Large intestine (tissue), 3 donors: ENCODE data around the gene LIG1. TPM values are rescaled to one million over a fixed set of nuclear protein-coding genes. Genes with fewer than 3 reads are reported as not detected.
"Not testable (repeated sequence)": the region's sequence is repeated elsewhere in the genome, so short reads cannot be mapped to it uniquely, and the experiment has no call there.

Experiments
- DNase-seq, 2 donors: peaks; one replicate each; pipeline versions ENCODE4 v3.0.0 to v3.0.0-alpha.2; 2013
- H3K27ac ChIP-seq: one replicate; pipeline ENCODE4 v1.5.1; 2013; ENCODE audit warnings: low read length
- H3K27me3 ChIP-seq: 2 replicates; pipeline ENCODE4 v1.6.1; 2013; ENCODE audit warnings: low read length; ENCODE audit not compliant: control insufficient read depth, insufficient read depth
- H3K36me3 ChIP-seq: 2 replicates; pipeline ENCODE4 v1.6.1; 2013; ENCODE audit warnings: low read length; ENCODE audit not compliant: control insufficient read depth, insufficient read depth
- H3K4me1 ChIP-seq: one replicate; pipeline ENCODE4 v1.6.1; 2013; ENCODE audit warnings: low read length; ENCODE audit not compliant: control insufficient read depth, insufficient read depth
- H3K4me3 ChIP-seq: one replicate; pipeline ENCODE4 v1.5.1; 2013; ENCODE audit warnings: low read length
- H3K9me3 ChIP-seq: one replicate; pipeline ENCODE4 v1.6.1; 2013; ENCODE audit warnings: mild to moderate bottlenecking, low read depth, low read length, moderate library complexity; ENCODE audit not compliant: control insufficient read depth
- WGBS: methylation state at CpG from one replicate; pipeline ENCODE4 v1.1.5; 2013; ENCODE audit warnings: low lambda C conversion rate; ENCODE audit not compliant: insufficient coverage; 5-methylcytosine and 5-hydroxymethylcytosine counted together
- polyA plus RNA-seq: library from polyadenylated mRNA; unstranded; fragments of 120-200 nt; gene quantifications from one replicate; pipeline ENCODE4 v1.2.1, GENCODE V29; 2013

LIG1 gene
- polyA plus RNA-seq, 1 donor: 45.1 TPM

- Histone ChIP-seq H3K27me3 (no peaks in the 10 kb centered on the region), H3K4me3 (no peak overlapping the region), H3K36me3 (no peaks in the 10 kb centered on the region), H3K27ac (no peak overlapping the region), H3K4me1 (no peaks in the 10 kb centered on the region), H3K9me3 (no peaks in the 10 kb centered on the region)
- no peak for DNase-seq
- no CpG with 5 or more reads among the region's 7 CpGs for WGBS
Observed at GRCh38 chr19:48085904-48086864, 84.0 kb downstream of the LIG1 start.

- H3K36me3 ChIP-seq: no peaks in the 10 kb centered on the region
- no peaks in the 10 kb centered on the region for H3K27me3 ChIP-seq
- no peak for DNase-seq
- no peaks in the 10 kb centered on the region for H3K4me1 ChIP-seq
- H3K4me3 ChIP-seq: no peak overlapping the region
- no CpG with 5 or more reads among the region's 3 CpGs for WGBS
- no peak overlapping the region for H3K27ac ChIP-seq
- no peaks in the 10 kb centered on the region for H3K9me3 ChIP-seq
Observed at GRCh38 chr19:48085076-48085475, 85.1 kb downstream of the LIG1 start.

- no peaks in the 10 kb centered on the region for H3K27me3 ChIP-seq
- no peaks in the 10 kb centered on the region for H3K36me3 ChIP-seq
- H3K4me3 ChIP-seq: no peak overlapping the region
- no peak for DNase-seq
- WGBS: no CpG with 5 or more reads among the region's 5 CpGs
- H3K4me1 ChIP-seq: no peaks in the 10 kb centered on the region
- H3K9me3 ChIP-seq: no peaks in the 10 kb centered on the region
- H3K27ac ChIP-seq: no peak overlapping the region
Observed at GRCh38 chr19:48081106-48081505, 89.0 kb downstream of the LIG1 start.

- not testable (repeated sequence) for H3K27ac ChIP-seq, H3K4me3 ChIP-seq, H3K9me3 ChIP-seq, H3K27me3 ChIP-seq, H3K36me3 ChIP-seq, H3K4me1 ChIP-seq, DNase-seq
- WGBS: no CpG with 5 or more reads among the region's 3 CpGs
Observed at GRCh38 chr19:48070177-48070769, 99.9 kb downstream of the LIG1 start.

DNA sequence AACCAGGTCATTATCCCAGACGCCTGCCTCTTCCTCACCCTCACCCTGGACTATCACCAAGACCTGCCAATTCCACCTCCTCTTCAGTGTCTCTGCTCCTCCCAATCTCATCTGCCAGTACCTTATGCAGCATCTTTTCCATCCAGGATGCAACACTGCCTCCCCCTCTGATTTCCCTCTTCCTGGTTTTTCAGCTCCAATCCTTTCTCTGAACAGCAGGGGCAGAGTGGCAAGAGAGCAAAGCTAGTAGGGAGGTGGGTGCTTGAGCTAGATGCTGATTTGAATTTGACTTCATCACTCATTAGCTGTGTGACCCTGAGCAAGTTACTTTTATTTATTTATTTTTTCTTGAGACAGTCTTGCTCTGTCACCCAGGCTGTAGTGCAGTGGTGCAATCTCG is 100.7 kb downstream of the LIG1 start:
- no CpG with 5 or more reads among the region's 2 CpGs for WGBS
- DNase-seq: no peak
- H3K27ac ChIP-seq: no peak overlapping the region
- no peaks in the 10 kb centered on the region for H3K4me1 ChIP-seq
- no peaks in the 10 kb centered on the region for H3K9me3 ChIP-seq
- H3K27me3 ChIP-seq: no peaks in the 10 kb centered on the region
- H3K4me3 ChIP-seq: no peak overlapping the region
- no peaks in the 10 kb centered on the region for H3K36me3 ChIP-seq

Other genes starting within 250 kb of the LIG1 start
- gene BSPH1, start 178.2 kb downstream of the LIG1 start, polyA plus RNA-seq: not detected
- 0.07 TPM for gene ELSPBP1, start 175.7 kb downstream of the LIG1 start, polyA plus RNA-seq
- gene CABP5, start 126.3 kb downstream of the LIG1 start, polyA plus RNA-seq: not detected
- gene PLA2G4C, start 59.5 kb downstream of the LIG1 start, polyA plus RNA-seq: 5.3 TPM
- 6.7 TPM for gene ZSWIM9, start 336 bp upstream of the LIG1 start, polyA plus RNA-seq
- gene CARD8, start 85.6 kb upstream of the LIG1 start, polyA plus RNA-seq: 40.9 TPM
- gene ZNF114, start 99.7 kb upstream of the LIG1 start, polyA plus RNA-seq: 2.2 TPM
- 43.6 TPM for gene EMP3, start 155.2 kb upstream of the LIG1 start, polyA plus RNA-seq
- gene TMEM143, start 193.6 kb upstream of the LIG1 start, polyA plus RNA-seq: 10.3 TPM
- 0.12 TPM for gene SYNGR4, start 194.0 kb upstream of the LIG1 start, polyA plus RNA-seq
- gene KDELR1, start 221.2 kb upstream of the LIG1 start, polyA plus RNA-seq: 253 TPM
- gene GRIN2D, start 223.3 kb upstream of the LIG1 start, polyA plus RNA-seq: 0.48 TPM